Myocyte (in vitro differentiated cells): ENCODE measurements around the gene UNC5CL. TPM values are rescaled to one million over a fixed set of nuclear protein-coding genes. Genes with fewer than 3 reads are reported as not detected.

Experiments used
- DNase-seq: peaks from one replicate; pipeline ENCODE4 v3.0.0-alpha.2; 2012; ENCODE audit warnings: low read depth
- total RNA-seq: library from RNA; depleted of rRNA; stranded (reverse); fragments of >200 nt; gene quantifications from 2 replicates; pipeline ENCODE4 v1.2.3, GENCODE V29; 2014

UNC5CL gene
- total RNA-seq, 1 donor from 2014 or later = 2.3 TPM

DNA sequence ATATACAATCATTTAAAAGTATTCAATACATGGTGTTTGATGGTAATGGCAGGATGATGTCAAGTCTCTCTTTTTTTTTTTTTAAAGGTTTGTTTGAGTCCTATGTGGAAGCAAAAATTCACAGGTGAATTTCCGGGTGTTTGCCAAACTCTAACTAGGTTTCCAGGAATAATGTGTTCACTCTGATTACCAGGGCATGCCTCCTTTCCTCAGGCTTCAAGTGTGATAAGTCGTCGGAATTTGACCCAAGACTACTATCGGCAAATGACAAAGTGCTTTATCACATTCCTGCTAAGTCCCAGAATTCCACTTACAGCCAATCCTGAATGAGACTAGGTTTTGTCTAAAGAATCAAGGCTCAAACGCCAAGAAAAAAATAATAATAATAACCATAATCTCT is 25.8 kb upstream of the UNC5CL start:
- DNase-seq = no peak

DNA sequence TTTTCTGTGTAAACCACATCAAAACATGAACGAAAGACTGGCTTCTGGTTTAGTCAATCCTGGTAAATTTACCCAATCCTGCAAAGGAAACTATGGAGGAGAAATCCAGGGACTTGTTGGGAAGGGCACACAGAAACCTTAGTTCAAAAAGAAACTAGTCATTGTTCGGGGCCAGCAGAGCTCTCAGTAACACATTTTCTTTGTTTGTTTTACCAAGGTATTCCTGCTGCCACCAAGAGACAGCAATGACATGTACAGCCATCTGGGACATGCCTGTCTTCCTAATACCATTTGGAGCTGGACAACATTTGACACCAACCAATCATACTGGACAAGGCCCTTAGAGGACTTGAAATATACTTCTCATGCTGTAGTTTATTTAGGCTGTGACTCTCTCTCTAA is 24.9 kb upstream of the UNC5CL start:
- DNase-seq = peak; percentile 70

GRCh38 chr6:41062056-41062455 is 23.0 kb upstream of the UNC5CL start:
- DNase-seq = no peak

DNA sequence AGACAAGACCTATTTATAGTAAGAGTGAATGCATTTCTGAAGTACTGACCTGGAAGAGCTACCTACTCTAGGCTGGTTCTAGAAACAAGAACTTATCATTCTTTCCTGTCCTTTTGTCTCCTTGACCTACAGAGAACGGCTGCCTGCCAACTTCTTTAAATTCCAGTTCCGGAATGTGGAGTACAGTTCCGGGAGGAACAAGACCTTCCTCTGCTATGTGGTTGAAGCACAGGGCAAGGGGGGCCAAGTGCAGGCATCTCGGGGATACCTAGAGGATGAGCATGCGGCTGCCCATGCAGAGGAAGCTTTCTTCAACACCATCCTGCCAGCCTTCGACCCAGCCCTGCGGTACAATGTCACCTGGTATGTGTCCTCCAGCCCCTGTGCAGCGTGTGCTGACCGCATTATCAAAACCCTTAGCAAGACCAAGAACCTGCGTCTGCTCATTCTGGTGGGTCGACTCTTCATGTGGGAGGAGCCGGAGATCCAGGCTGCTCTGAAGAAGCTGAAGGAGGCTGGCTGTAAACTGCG is 22.2 kb upstream of the UNC5CL start:
- no peak for DNase-seq

GRCh38 chr6:41059556-41059955 is 20.5 kb upstream of the UNC5CL start:
- peak; percentile 66 for DNase-seq

DNA sequence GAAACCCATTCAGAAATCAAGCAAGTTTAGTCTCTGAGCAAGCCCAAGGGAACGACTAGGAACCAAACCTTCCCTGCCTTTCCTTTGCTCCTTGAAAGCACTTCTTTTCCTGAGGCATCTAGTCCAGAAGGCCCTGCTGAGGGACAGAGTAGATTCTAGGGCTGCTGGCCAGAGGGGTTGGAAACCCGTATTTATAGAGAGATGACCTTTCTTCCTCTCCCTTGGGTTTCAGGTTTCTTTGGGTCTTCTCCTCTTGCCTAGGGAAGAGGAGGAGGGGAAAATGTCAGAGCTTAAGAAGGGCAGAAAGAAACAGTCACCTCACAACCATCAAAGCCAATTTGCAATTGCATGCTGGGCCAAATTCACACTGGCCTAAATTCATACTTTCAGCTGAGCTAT is 19.8 kb upstream of the UNC5CL start:
- peak; percentile 72 for DNase-seq

DNA sequence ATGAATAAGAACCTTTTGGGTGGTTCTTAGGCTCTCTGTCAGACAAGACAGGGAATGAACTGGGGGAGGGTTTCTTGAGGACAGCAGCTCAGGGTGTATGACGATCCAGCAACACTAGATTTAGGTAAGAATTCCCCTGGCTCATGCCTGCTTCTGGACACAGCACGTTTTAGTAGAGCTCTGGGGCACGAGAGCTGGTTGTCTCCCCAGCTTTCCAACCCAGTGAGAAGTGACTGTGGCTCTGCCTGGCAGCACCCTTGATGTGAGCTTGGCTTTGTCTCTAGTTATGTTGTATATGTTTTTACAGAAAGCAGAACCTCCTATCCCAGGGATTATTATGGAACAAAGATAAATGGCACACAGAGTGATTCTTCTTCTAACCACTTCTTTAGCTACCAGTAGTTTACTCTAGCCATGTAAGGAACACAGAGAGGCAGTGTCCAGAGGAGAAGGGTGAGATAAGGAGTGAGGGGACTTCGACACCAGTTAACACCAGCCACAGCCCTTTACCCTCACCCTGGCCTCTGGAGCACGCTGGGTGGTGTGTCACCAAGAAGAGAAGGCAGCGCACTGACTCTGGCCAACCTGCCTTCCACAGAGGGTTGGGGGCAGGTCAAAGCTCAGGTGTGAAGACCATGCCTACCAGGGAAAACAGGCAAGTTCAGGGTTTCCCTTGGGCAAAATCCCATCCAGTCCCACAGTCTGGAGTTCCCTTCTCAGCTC is 17.9 kb upstream of the UNC5CL start:
- no peak for DNase-seq

GRCh38 chr6:41055149-41055548 is 16.1 kb upstream of the UNC5CL start:
- peak; percentile 75 for DNase-seq

DNA sequence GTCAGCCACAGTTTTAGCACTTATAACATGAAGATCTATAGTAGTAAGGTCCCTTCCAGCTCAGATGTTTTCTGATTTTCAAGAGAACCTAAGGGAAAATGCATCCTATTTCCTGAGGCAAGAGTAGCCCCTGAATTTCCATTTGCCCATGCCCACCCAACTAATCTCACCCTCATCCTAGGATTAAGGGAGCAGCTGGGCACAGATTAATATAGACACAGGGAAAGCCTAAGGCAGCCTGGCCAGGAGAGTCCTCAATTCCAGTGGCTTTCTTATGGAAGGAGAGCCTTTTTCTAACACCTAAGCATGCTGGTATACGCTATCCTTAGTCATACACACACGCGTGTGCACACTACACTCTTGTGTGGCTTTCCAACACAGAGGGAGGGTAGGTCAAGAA is 15.5 kb upstream of the UNC5CL start:
- no peak for DNase-seq

DNA sequence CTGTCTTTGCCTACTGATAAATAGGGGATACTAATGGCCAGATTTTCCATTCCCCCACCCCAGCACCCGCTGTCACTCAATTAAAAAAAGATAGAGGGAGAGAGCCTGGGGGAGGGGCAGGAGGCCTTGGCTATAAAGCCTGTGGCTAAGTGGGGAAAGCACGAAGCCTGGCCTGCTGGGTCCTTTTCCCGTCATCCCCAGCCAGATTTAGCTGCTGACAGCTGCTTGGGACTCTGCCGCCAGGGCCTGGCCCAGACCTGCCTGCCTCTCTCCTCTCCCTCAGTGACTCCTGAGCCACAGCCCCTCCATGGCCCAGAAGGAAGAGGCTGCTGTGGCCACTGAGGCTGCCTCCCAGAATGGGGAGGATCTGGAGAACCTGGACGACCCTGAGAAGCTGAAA is 14.0 kb upstream of the UNC5CL start, which contains the start of gene APOBEC2:
Gene APOBEC2, plus strand, starts transcription at position 162 of the 400 bp plus-strand sequence. Its CDS starts 146 bp downstream, at position 308.
- DNase-seq = peak; percentile 92

DNA sequence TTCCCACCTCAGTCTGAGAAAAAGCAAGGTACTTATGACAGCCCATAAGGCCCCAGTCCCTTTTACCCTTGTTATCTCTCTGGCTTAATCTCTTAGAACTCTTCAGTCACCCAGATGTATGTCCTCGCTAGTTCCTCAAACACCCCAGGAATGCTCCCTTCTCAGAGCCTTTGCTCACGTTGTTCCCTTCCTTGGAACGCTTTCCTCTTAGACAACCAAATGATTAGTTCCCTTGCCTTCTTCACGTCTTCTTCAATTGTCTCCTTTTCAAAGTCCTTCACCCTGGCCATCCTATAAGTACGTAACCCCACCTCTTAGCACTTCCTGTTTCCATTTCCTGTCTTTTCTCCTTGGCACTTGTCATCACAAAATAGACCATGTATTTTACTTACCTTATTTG is 12.9 kb upstream of the UNC5CL start:
- no peak for DNase-seq

- no peak for DNase-seq
Measured at GRCh38 chr6:41050536-41050935, 11.5 kb upstream of the UNC5CL start.

DNA sequence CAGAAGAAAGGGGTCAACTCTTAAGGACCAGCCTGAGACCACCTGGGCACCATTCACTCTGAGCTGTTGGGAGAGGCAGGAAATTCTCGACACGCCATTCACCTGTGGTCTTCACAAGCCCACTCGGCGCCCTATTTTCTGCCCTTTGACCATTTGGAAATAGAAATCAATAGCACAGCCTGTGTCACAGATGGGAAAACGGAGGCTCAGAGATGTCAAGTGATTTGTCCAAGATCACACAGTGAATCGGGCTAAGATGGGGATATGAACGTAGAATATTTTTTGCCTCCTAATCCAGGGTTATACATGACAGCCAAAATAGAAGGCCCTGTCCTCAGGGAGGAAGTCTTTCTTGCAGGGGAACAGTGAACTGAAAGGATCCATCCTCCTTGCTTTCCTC is 10.9 kb upstream of the UNC5CL start:
- no peak for DNase-seq

DNA sequence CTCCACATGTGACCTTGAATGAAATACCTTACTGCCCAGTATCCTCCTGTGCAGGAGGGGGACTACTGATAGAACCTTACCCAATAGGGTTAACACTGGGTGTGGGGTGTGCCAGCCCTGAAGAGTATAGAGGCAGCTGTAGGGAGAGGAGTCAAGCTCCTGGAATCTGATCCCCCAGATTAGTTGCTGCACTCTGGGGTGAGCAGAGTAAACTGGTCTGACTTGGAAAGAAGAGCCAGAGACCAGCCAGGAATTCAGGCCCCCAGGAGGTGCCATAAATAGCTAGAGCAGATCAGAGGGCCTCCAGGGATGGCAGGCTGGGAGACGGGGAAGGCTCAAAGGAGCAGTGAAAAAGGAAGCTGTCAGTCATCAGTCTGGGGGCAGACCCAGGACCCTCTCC is 10.5 kb upstream of the UNC5CL start:
- peak; percentile 83 for DNase-seq

GRCh38 chr6:41047745-41048732 is 9.0 kb upstream of the UNC5CL start:
- DNase-seq = no peak

DNA sequence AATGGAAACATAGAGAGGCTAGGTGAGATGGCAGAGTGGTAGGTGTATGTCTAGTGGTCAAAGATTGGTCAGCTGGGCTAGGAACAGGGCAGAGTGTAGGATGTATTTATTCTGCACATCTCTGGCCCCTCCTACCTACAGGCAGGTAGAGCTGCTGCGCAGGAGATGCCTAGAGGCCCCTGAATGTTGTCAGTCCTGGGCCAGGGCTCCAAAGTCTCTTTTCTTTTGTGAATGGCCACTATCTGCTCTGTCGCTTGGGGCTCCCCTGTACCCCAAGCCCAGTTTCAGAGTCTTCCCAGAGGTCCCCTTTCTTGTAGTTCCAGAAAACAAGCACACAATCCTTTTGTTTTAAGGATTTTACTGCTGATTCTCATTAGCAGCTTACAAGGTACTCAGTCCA is 8.3 kb upstream of the UNC5CL start:
- no peak for DNase-seq

- DNase-seq = no peak
Measured at GRCh38 chr6:41046084-41046483, 7.1 kb upstream of the UNC5CL start.

- DNase-seq = no peak
Measured at GRCh38 chr6:41045664-41046063, 6.6 kb upstream of the UNC5CL start.

DNA sequence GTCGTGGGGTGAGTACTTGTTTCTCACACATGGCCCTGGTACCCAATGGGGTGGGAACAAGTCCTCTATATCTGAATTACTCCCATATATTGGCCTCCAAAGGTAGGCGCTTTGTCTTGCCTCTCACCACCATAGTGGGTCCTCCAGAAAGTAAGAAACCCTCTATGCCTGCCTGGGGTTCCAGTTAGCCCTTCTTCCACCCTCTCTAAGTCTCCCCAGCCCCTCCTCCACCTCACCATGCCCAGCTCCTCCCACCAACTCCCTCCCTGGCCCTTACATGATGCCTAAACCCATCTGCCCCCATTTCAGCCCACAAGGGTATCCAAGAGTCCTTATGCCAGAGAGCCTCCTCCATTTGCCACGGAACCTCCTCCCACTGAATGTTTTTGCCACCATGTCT is 4.1 kb upstream of the UNC5CL start:
- no peak for DNase-seq

DNA sequence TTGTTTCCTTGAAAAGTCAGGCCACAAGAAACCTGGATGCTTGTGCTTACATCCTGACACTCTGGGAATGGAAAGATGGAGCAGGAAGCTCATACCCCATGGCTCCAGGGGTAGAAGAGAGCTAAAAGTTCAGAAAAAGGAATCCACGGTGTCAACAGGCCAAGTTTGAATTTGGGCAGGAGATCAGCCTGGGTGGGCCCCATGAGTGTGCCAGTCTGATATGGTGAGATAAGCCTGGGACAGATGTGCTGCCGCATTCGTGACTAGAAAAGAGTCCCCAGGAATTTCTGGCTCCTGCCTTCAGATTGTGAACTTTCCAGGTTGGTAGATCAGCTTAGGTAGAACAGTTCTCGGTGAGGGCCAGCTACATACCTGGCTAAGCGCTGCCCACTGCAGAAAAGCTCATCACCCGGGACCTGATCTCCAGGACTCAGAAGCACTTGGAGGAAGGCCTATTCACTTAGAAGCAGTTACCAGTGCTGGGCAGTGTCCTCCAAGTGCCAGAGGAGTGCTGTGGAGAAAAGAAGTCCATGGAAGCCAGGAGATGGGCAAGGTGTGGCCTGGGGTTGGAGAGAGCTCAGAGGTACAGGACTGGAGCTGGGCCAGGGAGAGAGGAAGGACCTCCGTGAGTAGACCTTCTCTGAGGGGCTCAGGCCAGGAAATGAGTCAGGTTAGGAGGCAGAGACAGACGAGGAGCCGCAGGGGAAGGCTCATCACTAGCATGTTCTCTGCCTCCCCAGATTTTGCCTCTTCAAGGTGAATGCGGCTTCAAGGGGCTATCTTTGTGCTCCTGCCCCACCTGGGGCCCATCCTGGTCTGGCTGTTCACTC is 3.4 kb upstream of the UNC5CL start, which contains the start of gene TSPO2:
Gene TSPO2, plus strand, starts transcription at position 242 of the 830 bp plus-strand sequence. Its CDS starts 519 bp downstream, at position 761.
- no peak for DNase-seq

- no peak for DNase-seq
Measured at GRCh38 chr6:41040940-41041536, 2.0 kb upstream of the UNC5CL start.
